ENCODE measurements around the gene DAB2. TPM values are rescaled to one million over a fixed set of nuclear protein-coding genes. Genes with fewer than 3 reads are reported as not detected.
A peak's percentile ranks its signal among the peaks of the same experiment; 100 is the strongest.

The DAB2 gene
- total RNA-seq, 4 donors from 2014 or later, result 22.9 to 57.4 (median 54.6) TPM

DNA sequence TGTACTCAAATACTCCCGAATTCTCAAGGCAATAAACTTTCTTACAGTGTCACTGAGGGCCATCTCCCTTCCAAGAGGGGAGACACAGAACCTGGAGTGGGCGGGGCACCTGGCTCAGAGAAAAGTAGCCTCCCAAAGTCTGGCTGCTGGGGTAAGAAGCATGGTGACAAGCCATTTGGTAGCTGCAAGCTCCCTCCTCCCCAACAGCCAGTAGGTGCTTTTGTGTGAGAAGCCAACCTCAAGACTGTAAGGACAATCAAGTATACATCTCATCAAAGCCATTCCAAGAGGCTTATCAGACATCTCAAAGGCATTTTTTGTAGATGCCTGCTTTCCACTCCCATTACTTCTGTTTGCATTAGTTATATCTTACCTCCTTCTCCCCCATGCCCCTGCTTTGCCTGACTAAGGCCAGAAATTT is 1.4 kb downstream of the DAB2 start:
- intact Hi-C loops (cut with DNase I), result no loop called here
- TF ChIP-seq POLR2A (IDR thresholded peaks at IDR 0.05) (no peak), CTCF (IDR thresholded peaks at IDR 0.05) (no peak)
- Histone ChIP-seq H3K4me3 (replicated peaks in 1 of 3) (peak overlapping the region in 1 of 3 donors; percentile 42), H3K27ac (peak overlapping the region; percentile 71 to 75 (median 72)), H3K9me3 (no peaks in the 10 kb centered on the region), H3K4me1 (peaks cover 19 to 21% of the 10 kb centered on the region in 2 donors), H3K27me3 (no peaks in the 10 kb centered on the region), H3K36me3 (no peaks in the 10 kb centered on the region)
- peak in 1 of 2 donors; percentile 11 for DNase-seq
- WGBS, 2 donors, result 62 to 67% methylated on average over 2 of the region's 2 CpGs

DNA sequence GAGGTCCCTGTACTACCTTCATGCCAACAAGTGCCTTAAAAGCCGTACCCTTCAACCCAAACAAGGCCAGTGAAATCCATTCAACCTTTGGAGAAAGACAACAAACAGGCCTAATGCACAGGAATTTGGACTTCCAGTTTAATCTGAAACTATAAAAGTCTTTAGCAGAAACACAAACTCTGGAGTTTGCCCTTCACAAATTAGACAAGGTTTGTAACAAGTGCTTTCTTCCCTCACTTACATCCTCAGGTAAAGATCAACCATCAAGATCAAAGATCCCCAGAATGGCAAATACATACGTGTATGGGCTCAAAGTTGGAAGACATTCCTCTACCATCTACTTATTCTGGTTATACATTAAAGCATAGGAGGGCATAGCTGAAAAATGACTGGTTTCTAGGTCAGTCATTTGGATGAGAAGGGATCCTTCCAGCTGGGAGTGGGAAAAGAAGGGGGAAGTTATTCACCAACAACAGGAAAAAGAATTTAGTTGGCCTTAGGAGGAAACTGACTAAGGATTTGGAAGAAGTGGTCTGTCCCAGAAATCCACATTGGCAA is 2.0 kb downstream of the DAB2 start:
- intact Hi-C loops (cut with DNase I), result no loop called here
- peak overlapping the region in 1 of 3 donors; percentile 42 for H3K4me3 ChIP-seq (replicated peaks in 1 of 3)
- no peaks in the 10 kb centered on the region for H3K9me3 ChIP-seq
- DNase-seq, result no peak
- H3K4me1 ChIP-seq, result peaks cover 19 to 21% of the 10 kb centered on the region in 2 donors
- 62 to 85% methylated on average over 2 of the region's 2 CpGs for WGBS, 2 donors
- no peaks in the 10 kb centered on the region for H3K36me3 ChIP-seq
- TF ChIP-seq POLR2A (IDR thresholded peaks at IDR 0.05) (no peak), CTCF (IDR thresholded peaks at IDR 0.05) (no peak)
- H3K27me3 ChIP-seq, result no peaks in the 10 kb centered on the region
- H3K27ac ChIP-seq, result peak overlapping the region; percentile 40 to 75 (median 72)

GRCh38 chr5:39422036-39422606 is 2.7 kb downstream of the DAB2 start:
- no peak for TF ChIP-seq POLR2A (IDR thresholded peaks at IDR 0.05)
- TF ChIP-seq CTCF (IDR thresholded peaks at IDR 0.05), result no peak
- intact Hi-C loops (cut with DNase I), result no loop called here
- no peak for DNase-seq
- Histone ChIP-seq H3K27ac (peak overlapping the region; percentile 40 to 75 (median 72)), H3K9me3 (no peaks in the 10 kb centered on the region), H3K36me3 (no peaks in the 10 kb centered on the region), H3K4me3 (replicated peaks in 1 of 3) (peak overlapping the region in 1 of 3 donors; percentile 1), H3K27me3 (no peaks in the 10 kb centered on the region), H3K4me1 (peaks cover 14% of the 10 kb centered on the region in 2 donors)
- WGBS, 2 donors, result 62 to 81% methylated on average over 3 of the region's 3 CpGs

DNA sequence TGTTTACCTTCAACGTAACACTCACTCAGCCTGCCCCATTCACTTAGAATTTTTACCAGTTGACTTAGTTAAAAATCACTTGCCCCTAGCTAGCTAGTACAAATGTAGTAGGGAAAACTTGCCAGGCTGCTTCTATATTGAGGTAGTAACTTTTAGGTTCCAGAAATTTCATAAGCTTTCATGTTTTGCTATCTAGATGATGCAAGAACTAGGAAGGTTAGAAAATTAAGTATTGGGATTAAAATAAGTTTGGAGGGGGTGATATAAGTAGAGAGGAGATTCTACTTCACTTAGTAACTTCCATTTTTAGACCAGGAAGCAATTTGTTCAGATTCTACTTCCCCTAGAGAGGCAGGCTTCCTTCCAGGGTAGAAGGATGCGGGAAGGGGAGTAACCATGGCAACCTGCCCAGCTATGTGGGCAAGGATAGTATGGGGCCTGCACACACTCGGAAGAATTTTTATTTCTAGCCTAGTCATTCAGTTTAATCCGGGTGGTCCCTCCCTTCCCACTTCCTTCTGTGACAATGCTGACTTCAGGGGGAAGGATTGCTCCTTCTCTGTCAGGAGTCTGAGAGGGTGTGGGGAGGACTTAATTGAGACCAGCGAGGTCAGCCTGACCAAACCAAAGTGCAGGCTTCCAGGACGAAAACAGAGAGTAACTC is 4.2 kb downstream of the DAB2 start:
- intact Hi-C loops (cut with DNase I), result no loop called here
- no peaks in the 10 kb centered on the region for H3K9me3 ChIP-seq
- no peaks in the 10 kb centered on the region for H3K36me3 ChIP-seq
- no peak for TF ChIP-seq CTCF (IDR thresholded peaks at IDR 0.05)
- no peak for TF ChIP-seq POLR2A (IDR thresholded peaks at IDR 0.05)
- H3K4me3 ChIP-seq (replicated peaks in 1 of 3), result no peak overlapping the region
- WGBS, 2 donors, result 61 to 70% methylated on average over 6 of the region's 6 CpGs
- H3K4me1 ChIP-seq, result peaks cover 5 to 6% of the 10 kb centered on the region in 2 donors
- peak overlapping the region; percentile 43 to 75 (median 72) for H3K27ac ChIP-seq
- H3K27me3 ChIP-seq, result no peaks in the 10 kb centered on the region
- peak; percentile 27 to 44 for DNase-seq

GRCh38 chr5:39419796-39420195 is 5.0 kb downstream of the DAB2 start:
- Histone ChIP-seq H3K27ac (peak overlapping the region in 1 of 3 donors; percentile 75), H3K4me3 (replicated peaks in 1 of 3) (no peak overlapping the region), H3K27me3 (no peaks in the 10 kb centered on the region), H3K36me3 (no peaks in the 10 kb centered on the region), H3K9me3 (no peaks in the 10 kb centered on the region), H3K4me1 (peaks cover 5 to 6% of the 10 kb centered on the region in 2 donors)
- TF ChIP-seq CTCF (IDR thresholded peaks at IDR 0.05) (no peak), POLR2A (IDR thresholded peaks at IDR 0.05) (no peak)
- 29 to 42% methylated on average over 1 of the region's 1 CpG for WGBS, 2 donors
- no peak for DNase-seq
- intact Hi-C loops (cut with DNase I), result no loop called here

Measured in thyroid gland (tissue), 4 donors.